ENCODE data around the gene IFFO2.

DNA sequence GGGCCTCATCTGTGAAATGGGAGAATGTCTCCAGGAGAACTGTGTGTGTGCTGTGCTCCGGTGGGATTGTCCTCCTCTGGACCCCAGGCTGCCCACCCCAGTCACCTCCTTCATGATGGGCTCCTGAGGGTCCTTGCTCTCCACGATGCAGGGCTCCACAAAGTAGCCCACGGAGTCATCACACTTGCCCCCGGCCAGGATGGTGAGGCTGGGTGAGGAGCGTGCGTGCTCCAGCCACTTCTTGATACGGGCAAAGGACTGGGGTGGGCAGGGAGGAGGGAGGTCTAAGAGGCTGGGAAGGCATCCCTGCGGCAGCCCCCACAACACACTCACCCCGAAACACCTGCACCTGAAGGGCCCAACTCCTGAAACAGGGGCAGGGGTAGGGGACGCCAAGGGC is 80.3 kb downstream of the IFFO2 start:
- TF ChIP-seq POLR2AphosphoS5 (IDR thresholded peaks at IDR 0.05; ENCODE audit: low read depth, low read length) (no peak), ZFX (IDR thresholded peaks at IDR 0.05) (no peak), POLR2A (IDR thresholded peaks at IDR 0.05; ENCODE audit: borderline replicate concordance, extremely low read depth, insufficient read depth, insufficient read length) (no peak)
- TF ChIP-seq, protein P1, sequence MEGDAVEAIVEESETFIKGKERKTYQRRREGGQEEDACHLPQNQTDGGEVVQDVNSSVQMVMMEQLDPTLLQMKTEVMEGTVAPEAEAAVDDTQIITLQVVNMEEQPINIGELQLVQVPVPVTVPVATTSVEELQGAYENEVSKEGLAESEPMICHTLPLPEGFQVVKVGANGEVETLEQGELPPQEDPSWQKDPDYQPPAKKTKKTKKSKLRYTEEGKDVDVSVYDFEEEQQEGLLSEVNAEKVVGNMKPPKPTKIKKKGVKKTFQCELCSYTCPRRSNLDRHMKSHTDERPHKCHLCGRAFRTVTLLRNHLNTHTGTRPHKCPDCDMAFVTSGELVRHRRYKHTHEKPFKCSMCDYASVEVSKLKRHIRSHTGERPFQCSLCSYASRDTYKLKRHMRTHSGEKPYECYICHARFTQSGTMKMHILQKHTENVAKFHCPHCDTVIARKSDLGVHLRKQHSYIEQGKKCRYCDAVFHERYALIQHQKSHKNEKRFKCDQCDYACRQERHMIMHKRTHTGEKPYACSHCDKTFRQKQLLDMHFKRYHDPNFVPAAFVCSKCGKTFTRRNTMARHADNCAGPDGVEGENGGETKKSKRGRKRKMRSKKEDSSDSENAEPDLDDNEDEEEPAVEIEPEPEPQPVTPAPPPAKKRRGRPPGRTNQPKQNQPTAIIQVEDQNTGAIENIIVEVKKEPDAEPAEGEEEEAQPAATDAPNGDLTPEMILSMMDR (IDR thresholded peaks at IDR 0.05 in 2 of 3, conservative IDR thresholded peaks at IDR 0.05 in 1 of 3; ENCODE audit: borderline replicate concordance in 1 of 3, insufficient read depth in 1 of 3, low read depth in 2 of 3, low read length in 2 of 3): no peak
